Measurements from ENCODE around the gene NCSTN. TPM values are rescaled to one million over a fixed set of nuclear protein-coding genes. Genes with fewer than 3 reads are reported as not detected.

NCSTN gene
- total RNA-seq, 4 donors from 2014 or later, result 45.6 to 59.7 (median 52.1) TPM

- H3K4me3 ChIP-seq, result no peak overlapping the region
- intact Hi-C loops (cut with DNase I), result no loop called here
- H3K27me3 ChIP-seq, result peaks cover 0 to 4% (median 0%) of the 10 kb centered on the region in 4 donors
- no peaks in the 10 kb centered on the region for H3K36me3 ChIP-seq
- no peak for DNase-seq (ENCODE audit: extremely low spot score)
- H3K9me3 ChIP-seq, result no peaks in the 10 kb centered on the region
- no peak overlapping the region for H3K27ac ChIP-seq (replicated peaks in 1 of 4)
- 89% methylated on average over 3 of the region's 3 CpGs for WGBS
- TF ChIP-seq POLR2A (IDR thresholded peaks at IDR 0.05; ENCODE audit: low read depth) (no peak), POLR2AphosphoS5 (IDR thresholded peaks at IDR 0.05) (no peak), CTCF (IDR thresholded peaks at IDR 0.05) (no peak), EP300 (IDR thresholded peaks at IDR 0.05) (no peak)
- H3K4me1 ChIP-seq, result peaks cover 11 to 48% (median 32%) of the 10 kb centered on the region in 4 donors
Observed at GRCh38 chr1:160404094-160404493, 60.9 kb downstream of the NCSTN start.

- Histone ChIP-seq H3K4me3 (no peak overlapping the region), H3K27ac (replicated peaks in 1 of 4) (no peak overlapping the region), H3K4me1 (peaks cover 8 to 50% (median 32%) of the 10 kb centered on the region in 4 donors), H3K9me3 (no peaks in the 10 kb centered on the region), H3K36me3 (no peaks in the 10 kb centered on the region), H3K27me3 (peaks cover 0 to 4% (median 0%) of the 10 kb centered on the region in 4 donors)
- intact Hi-C loops (cut with DNase I), result no loop called here
- no peak for DNase-seq (ENCODE audit: extremely low spot score)
- no peak for TF ChIP-seq POLR2AphosphoS5 (IDR thresholded peaks at IDR 0.05)
- no peak for TF ChIP-seq CTCF (IDR thresholded peaks at IDR 0.05)
- TF ChIP-seq EP300 (IDR thresholded peaks at IDR 0.05), result no peak
- no peak for TF ChIP-seq POLR2A (IDR thresholded peaks at IDR 0.05; ENCODE audit: low read depth)
- 86% methylated on average over 2 of the region's 2 CpGs for WGBS
Observed at GRCh38 chr1:160405331-160405877, 62.2 kb downstream of the NCSTN start.

- Histone ChIP-seq H3K4me3 (no peak overlapping the region), H3K4me1 (peaks cover 8 to 50% (median 29%) of the 10 kb centered on the region in 4 donors), H3K9me3 (no peaks in the 10 kb centered on the region), H3K27ac (replicated peaks in 1 of 4) (no peak overlapping the region), H3K36me3 (no peaks in the 10 kb centered on the region), H3K27me3 (no peaks in the 10 kb centered on the region)
- TF ChIP-seq POLR2AphosphoS5 (IDR thresholded peaks at IDR 0.05) (no peak), EP300 (IDR thresholded peaks at IDR 0.05) (no peak), CTCF (IDR thresholded peaks at IDR 0.05) (no peak), POLR2A (IDR thresholded peaks at IDR 0.05; ENCODE audit: low read depth) (no peak)
- intact Hi-C loops (cut with DNase I), result no loop called here
- 92% methylated on average over 12 of the region's 15 CpGs for WGBS
- no peak for DNase-seq (ENCODE audit: extremely low spot score)
Observed at GRCh38 chr1:160406131-160406968, 63.2 kb downstream of the NCSTN start.

- intact Hi-C loops (cut with DNase I), result no loop called here
- H3K27ac ChIP-seq (replicated peaks in 1 of 4), result no peak overlapping the region
- DNase-seq (ENCODE audit: extremely low spot score), result no peak
- TF ChIP-seq POLR2AphosphoS5 (IDR thresholded peaks at IDR 0.05) (no peak), EP300 (IDR thresholded peaks at IDR 0.05) (no peak), CTCF (IDR thresholded peaks at IDR 0.05) (no peak), POLR2A (IDR thresholded peaks at IDR 0.05; ENCODE audit: low read depth) (no peak)
- 85% methylated on average over 10 of the region's 12 CpGs for WGBS
- H3K9me3 ChIP-seq, result no peaks in the 10 kb centered on the region
- no peaks in the 10 kb centered on the region for H3K27me3 ChIP-seq
- peaks cover 3 to 43% (median 18%) of the 10 kb centered on the region in 4 donors for H3K4me1 ChIP-seq
- no peaks in the 10 kb centered on the region for H3K36me3 ChIP-seq
- H3K4me3 ChIP-seq, result no peak overlapping the region
Observed at GRCh38 chr1:160407839-160408801, 64.9 kb downstream of the NCSTN start.

Small RNA genes lying within 50 kb of the gene (small RNA-seq; reads per million reads assigned to genes)
- 0 reads per million in 3 donors for gene RF00019
- gene RNU4-42P, result 0 reads per million in 3 donors

Other genes with a start within 250 kb of the NCSTN start
- 10 to 100 TPM; 12.0 to 27.0 (median 21.9) TPM for gene IGSF8, start 244.8 kb upstream of the NCSTN start, total RNA-seq
- gene ATP1A2, start 227.6 kb upstream of the NCSTN start, total RNA-seq, result 100 to 1,000 TPM; 101 to 214 (median 130) TPM
- 1 to 10 TPM in 1 of 4 donors, under 1 TPM in 2, not detected in 1; 0.17 to 2.1 (median 0.98) TPM for gene ATP1A4, start 191.8 kb upstream of the NCSTN start, total RNA-seq
- gene CASQ1, start 152.8 kb upstream of the NCSTN start, total RNA-seq, result 1 to 10 TPM; 2.9 to 4.9 (median 4.6) TPM
- 100 to 1,000 TPM; 161 to 286 (median 239) TPM for gene PEA15, start 138.0 kb upstream of the NCSTN start, total RNA-seq
- gene DCAF8, start 80.8 kb upstream of the NCSTN start, total RNA-seq, result 100 to 1,000 TPM; 111 to 191 (median 172) TPM
- 10 to 100 TPM; 43.6 to 54.2 (median 46.1) TPM for gene PEX19, start 58.2 kb upstream of the NCSTN start, total RNA-seq
- 100 to 1,000 TPM; 108 to 125 (median 116) TPM for gene COPA, start 133 bp upstream of the NCSTN start, total RNA-seq
- not detected for gene NHLH1, start 23.7 kb downstream of the NCSTN start, total RNA-seq
- gene VANGL2, start 57.2 kb downstream of the NCSTN start, total RNA-seq, result 1 to 10 TPM; 1.2 to 5.8 (median 3.7) TPM
- 1 to 10 TPM in 2 of 4 donors, under 1 TPM in 2; 0.19 to 1.4 (median 0.87) TPM for gene SLAMF6, start 179.9 kb downstream of the NCSTN start, total RNA-seq
- gene CD84, start 236.1 kb downstream of the NCSTN start, total RNA-seq, result 1 to 10 TPM; 2.7 to 7.3 (median 4.7) TPM

Data from esophagus muscularis mucosa (tissue), 4 donors.